NCI-H2171 treated with DMSO at 0.1 percent for 48 hours (cell line): ENCODE results near the gene OR8B12.
"Not testable (repeated sequence)": the region's sequence is repeated elsewhere in the genome, so short reads cannot be mapped to it uniquely, and the experiment has no call there.

Source experiments
- DNase-seq: peaks from one replicate; lab custom pipeline; 2025; lab: John Stamatoyannopoulos, UW

The OR8B12 gene

GRCh38 chr11:124520550-124520854, 23.0 kb downstream of the OR8B12 start:
- no peak for DNase-seq

GRCh38 chr11:124519850-124520549, 23.5 kb downstream of the OR8B12 start:
- no peak for DNase-seq

DNA sequence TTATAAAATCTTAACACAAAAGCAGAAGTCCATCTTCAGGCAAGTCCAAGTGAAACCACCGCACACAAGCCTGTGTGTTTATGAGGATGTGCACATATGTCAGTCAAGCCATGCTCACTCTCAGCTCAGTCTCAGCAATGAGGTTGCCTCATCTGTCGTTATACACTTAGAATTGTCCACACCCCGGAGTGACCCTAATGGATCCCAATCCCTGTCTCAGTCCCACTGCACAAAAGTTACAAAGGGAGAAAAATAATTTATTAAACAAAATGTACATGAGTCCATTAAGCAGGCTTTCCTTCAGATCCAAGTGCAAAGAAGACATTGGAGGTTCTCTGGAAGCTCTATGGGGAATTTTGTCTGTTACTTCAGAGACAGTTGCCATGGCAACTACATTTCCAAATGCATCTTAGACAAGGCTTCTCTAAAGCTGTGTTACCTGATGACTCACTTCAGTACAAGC, 24.4 kb downstream of the OR8B12 start:
- DNase-seq = no peak

DNA sequence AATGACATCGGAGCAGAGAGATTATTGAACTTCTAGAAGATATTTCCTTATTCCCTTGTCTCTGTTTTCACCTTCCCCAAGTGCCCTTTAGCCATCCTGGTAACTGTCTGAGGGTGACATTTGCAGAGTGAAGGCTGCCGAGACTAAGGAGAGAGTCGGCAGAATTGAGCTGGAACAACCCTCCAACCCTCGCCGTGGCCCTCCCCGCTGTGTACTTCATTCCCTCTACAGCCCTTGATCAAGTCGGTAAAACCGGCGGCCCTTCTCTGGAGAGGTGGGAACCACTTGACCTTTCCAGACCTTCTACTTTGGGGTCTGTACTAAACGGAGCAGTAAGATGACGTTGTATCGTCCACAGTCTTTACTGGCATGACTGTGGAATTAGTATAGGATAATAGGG, 26.1 kb downstream of the OR8B12 start:
- DNase-seq = no peak

- DNase-seq = not testable (repeated sequence)
Measured at GRCh38 chr11:124514675-124515074, 28.8 kb downstream of the OR8B12 start.

DNA sequence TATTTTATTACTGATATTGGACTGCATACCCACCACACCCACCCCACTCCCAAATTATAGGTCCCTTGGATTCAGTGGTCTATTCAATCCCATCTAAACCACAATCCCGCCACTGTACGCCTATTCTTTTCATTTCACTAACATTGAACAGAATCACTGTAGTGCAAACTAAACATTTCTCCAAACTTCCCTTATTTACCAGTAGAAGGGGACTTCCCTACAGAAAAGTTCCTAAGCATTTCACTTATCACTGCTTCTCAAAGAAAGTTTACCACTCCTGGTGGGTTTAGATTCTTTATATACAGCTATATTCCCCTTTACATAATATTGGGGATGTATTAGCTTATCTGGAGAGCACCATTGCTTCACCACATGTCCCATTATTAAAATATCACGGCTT, 29.3 kb downstream of the OR8B12 start:
- DNase-seq = no peak

GRCh38 chr11:124511745-124512144, 31.7 kb downstream of the OR8B12 start:
- no peak for DNase-seq

GRCh38 chr11:124510279-124510678, 33.2 kb downstream of the OR8B12 start:
- no peak for DNase-seq

- DNase-seq = no peak
Measured at GRCh38 chr11:124499711-124500110, 43.7 kb downstream of the OR8B12 start.

- no peak for DNase-seq
Measured at GRCh38 chr11:124493016-124493655, 50.3 kb downstream of the OR8B12 start.
